Panc1 (cell line): ENCODE results near the gene ST8SIA1. TPM values are rescaled to one million over a fixed set of nuclear protein-coding genes. Genes with fewer than 3 reads are reported as not detected.

Experiments
- ATAC-seq: fragments of 200-7000 bp; cut with Tn5 transposase; 2 replicates; pipeline ENCODE4 v1.9.1; 2020; ENCODE audit warnings: mild to moderate bottlenecking, moderate library complexity
- BruUV-seq: library from RNA; stranded (reverse); fragments of 400-500 nt; replicated peaks from 2 replicates; lab custom pipeline; 2021; lab: Mats Ljungman, UMichigan
- CTCF ChIA-PET: fragments of 300-600 bp; sonication (Branson Sonifier 250); formaldehyde crosslinking; loops from one replicate; lab custom pipeline; 2022; ENCODE audit warnings: antibody characterized with exemption; lab: Charles Lee
- POLR2A ChIA-PET: fragments of 300-600 bp; sonication (Branson Sonifier 250); formaldehyde crosslinking; loops from one replicate; lab custom pipeline; 2022; ENCODE audit warnings: antibody characterized with exemption; lab: Charles Lee
- DNase-seq: peaks from one replicate; pipeline ENCODE4 v3.0.0-alpha.2; 2010; ENCODE audit warnings: low read depth, low spot score
- H3K27ac ChIP-seq: 2 replicates; pipeline ENCODE4 v1.5.1; 2011; ENCODE audit warnings: mild to moderate bottlenecking, low read length, inconsistent platforms
- H3K27me3 ChIP-seq: fragments of 200-500 bp; sonication (Bioruptor generic); 2 replicates; pipeline ENCODE4 v1.6.0; 2014; ENCODE audit warnings: low read length, inconsistent platforms; ENCODE audit not compliant: control insufficient read depth, insufficient read depth
- H3K36me3 ChIP-seq: fragments of 200-500 bp; sonication (Bioruptor generic); 2 replicates; pipeline ENCODE4 v1.5.1; 2014; ENCODE audit warnings: inconsistent platforms, mild to moderate bottlenecking, low read length, moderate library complexity; ENCODE audit not compliant: control insufficient read depth, insufficient read depth
- H3K4me1 ChIP-seq: 2 replicates; pipeline ENCODE4 v1.5.1; 2011; ENCODE audit warnings: inconsistent platforms, mild to moderate bottlenecking, low read length, moderate library complexity; ENCODE audit not compliant: control insufficient read depth, insufficient read depth
- H3K4me3 ChIP-seq, 2 experiments: 2 replicates each; pipeline ENCODE4 v1.5.1; 2011 to 2012; ENCODE audit warnings: low read depth in 2 of 2, low read length in 2 of 2, mild to moderate bottlenecking in 2 of 2, inconsistent platforms in 1 of 2, moderate library complexity in 1 of 2
- H3K9me3 ChIP-seq: fragments of 200-500 bp; sonication (Bioruptor generic); 2 replicates; pipeline ENCODE4 v1.5.1; 2014; ENCODE audit warnings: low read depth, mild to moderate bottlenecking, inconsistent platforms, low read length, moderate library complexity; ENCODE audit not compliant: control insufficient read depth, insufficient read depth
- CTCF ChIP-seq: fragments of 450-650 bp; IDR thresholded peaks from 2 replicates; pipeline ENCODE4 v1.5.1; 2017; ENCODE audit warnings: mild to moderate bottlenecking
- POLR2AphosphoS5 ChIP-seq: IDR thresholded peaks from 2 replicates; pipeline ENCODE4 v1.6.1; 2012; ENCODE audit warnings: mild to moderate bottlenecking, low read depth, low read length, moderate library complexity
- REST ChIP-seq, 2 experiments: IDR thresholded peaks; 2 replicates each; pipeline ENCODE4 v1.6.1; 2011 to 2012; ENCODE audit warnings: low read depth in 2 of 2, control low read depth in 1 of 2, low read length in 1 of 2, mild to moderate bottlenecking in 1 of 2, moderate library complexity in 1 of 2; ENCODE audit not compliant: insufficient read depth in 1 of 2
- SIN3A ChIP-seq: IDR thresholded peaks from 2 replicates; pipeline ENCODE4 v1.6.1; 2012; ENCODE audit warnings: low read depth, mild to moderate bottlenecking, low read length, moderate library complexity, borderline replicate concordance; ENCODE audit not compliant: insufficient read depth
- TCF7L2 ChIP-seq: IDR thresholded peaks from 2 replicates; pipeline ENCODE4 v1.6.1; 2011; ENCODE audit warnings: mild to moderate bottlenecking, low read depth, low read length, inconsistent platforms
- in situ Hi-C: cut with HindIII; loops from 2 replicates; pipeline ENCODE4 v1.10.0; 2016; ENCODE audit warnings: low sequenced_read_pairs, low pct_unique_long_range_greater_than_20kb
- intact Hi-C: fragments of 100-400 bp; cut with micrococcal nuclease; formaldehyde crosslinking; loops from one replicate; pipeline ENCODE4 v1.10.0; 2022; ENCODE audit not compliant: unreplicated experiment
- total RNA-seq: library from RNA; stranded (reverse); gene quantifications from one replicate; pipeline ENCODE4 v1.2.1, GENCODE V29; 2021; ENCODE audit not compliant: unreplicated experiment

ST8SIA1 gene
- total RNA-seq, 1 experiment from 2014 or later = 0.13 TPM

GRCh38 chr12:22289250-22289649 is 45.3 kb downstream of the ST8SIA1 start:
- H3K4me3 ChIP-seq = no peak overlapping the region
- TF ChIP-seq REST (IDR thresholded peaks at IDR 0.05; ENCODE audit: insufficient read depth in 1 of 2, low read depth in 2 of 2, low read length in 1 of 2) = no peak
- no peak for TF ChIP-seq CTCF
- no peak for TF ChIP-seq TCF7L2
- TF ChIP-seq SIN3A = no peak
- TF ChIP-seq POLR2AphosphoS5 = no peak
- no peaks in the 10 kb centered on the region for H3K36me3 ChIP-seq
- in situ Hi-C loops (no loop called here), intact Hi-C loops (no loop called here)
- H3K4me1 ChIP-seq = no peaks in the 10 kb centered on the region
- ATAC-seq = no peak
- BruUV-seq = no TSS peak
- H3K9me3 ChIP-seq = no peaks in the 10 kb centered on the region
- ChIA-PET CTCF (no interaction called here), POLR2A (no interaction called here)
- no peak overlapping the region for H3K27ac ChIP-seq
- no peak for DNase-seq
- no peaks in the 10 kb centered on the region for H3K27me3 ChIP-seq

GRCh38 chr12:22287776-22288621 is 46.5 kb downstream of the ST8SIA1 start:
- intact Hi-C loops (no loop called here), in situ Hi-C loops (no loop called here)
- H3K4me1 ChIP-seq = no peaks in the 10 kb centered on the region
- no peak overlapping the region for H3K27ac ChIP-seq
- H3K36me3 ChIP-seq = no peaks in the 10 kb centered on the region
- no peaks in the 10 kb centered on the region for H3K27me3 ChIP-seq
- ATAC-seq (no peak), DNase-seq (no peak)
- H3K4me3 ChIP-seq = no peak overlapping the region
- ChIA-PET CTCF (no interaction called here), POLR2A (no interaction called here)
- TF ChIP-seq REST (IDR thresholded peaks at IDR 0.05; ENCODE audit: insufficient read depth in 1 of 2, low read depth in 2 of 2, low read length in 1 of 2) (no peak), POLR2AphosphoS5 (no peak), TCF7L2 (no peak), SIN3A (no peak), CTCF (no peak)
- no peaks in the 10 kb centered on the region for H3K9me3 ChIP-seq
- BruUV-seq = no TSS peak
